Inflammatory macrophage treated with lipopolysaccharide for 4 hours (primary cell): ENCODE data around the gene KCMF1.
"Not testable (repeated sequence)": the region's sequence is repeated elsewhere in the genome, so short reads cannot be mapped to it uniquely, and the experiment has no call there.

ENCODE experiments used
- DNase-seq: peaks from one replicate; pipeline ENCODE4 v3.0.0-alpha.2; 2020

Gene KCMF1

DNA sequence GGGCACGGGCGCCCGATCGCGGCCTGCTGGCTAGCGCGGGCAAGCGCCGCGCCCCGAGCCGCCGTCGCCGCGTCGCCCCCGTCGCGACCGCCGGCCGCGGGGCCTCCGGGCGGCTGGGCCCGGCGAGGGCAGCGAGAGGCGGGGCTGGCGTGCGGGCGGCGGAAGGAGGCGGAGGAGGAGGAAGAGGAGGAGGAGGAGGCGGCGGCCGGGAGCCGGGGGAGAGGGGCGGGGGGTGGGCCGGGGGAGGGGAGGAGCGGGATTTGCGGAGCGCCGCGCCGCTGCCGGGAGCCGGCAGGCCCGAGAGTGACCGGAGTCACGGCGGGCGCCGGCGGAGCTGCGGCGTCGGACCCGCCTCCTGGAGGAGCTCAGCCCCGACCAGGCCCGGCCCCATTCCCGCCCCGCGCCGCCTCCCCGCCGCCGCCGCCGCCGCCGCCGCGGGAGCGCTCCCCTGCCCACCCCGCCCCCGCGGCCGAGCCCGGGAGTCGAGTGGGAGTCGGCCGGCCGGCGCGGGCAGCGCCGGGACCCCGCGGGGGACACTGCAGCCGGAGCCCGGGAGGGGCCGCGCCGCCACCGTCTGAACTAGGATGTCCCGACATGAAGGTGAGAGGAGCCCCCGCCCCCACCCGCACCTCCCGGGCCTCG is at the start of gene KCMF1:
Gene KCMF1 (plus strand): TSS at position 294 of the 642 bp plus-strand sequence. CDS start 291 bp downstream, at position 585.
- peak; percentile 71 for DNase-seq

DNA sequence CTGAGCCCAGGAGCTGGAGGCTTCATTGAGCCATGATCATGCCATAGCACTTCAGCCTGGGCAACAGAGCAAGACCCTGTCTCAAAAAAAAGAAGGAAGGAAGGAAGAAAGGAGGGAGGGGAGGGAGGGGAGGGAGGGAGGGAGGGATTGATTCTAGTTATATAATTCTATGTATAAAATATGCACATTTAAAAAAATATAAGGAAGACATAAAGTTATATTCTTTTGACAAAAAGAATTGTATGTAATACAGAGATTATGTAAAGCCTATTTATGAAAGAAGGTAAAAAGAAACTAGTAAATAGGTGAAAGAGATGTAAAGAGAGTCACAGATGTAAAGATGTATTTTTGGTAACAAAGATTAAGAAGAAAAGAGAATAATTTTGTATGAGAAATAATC is 48.0 kb upstream of the KCMF1 start:
- no peak for DNase-seq

DNA sequence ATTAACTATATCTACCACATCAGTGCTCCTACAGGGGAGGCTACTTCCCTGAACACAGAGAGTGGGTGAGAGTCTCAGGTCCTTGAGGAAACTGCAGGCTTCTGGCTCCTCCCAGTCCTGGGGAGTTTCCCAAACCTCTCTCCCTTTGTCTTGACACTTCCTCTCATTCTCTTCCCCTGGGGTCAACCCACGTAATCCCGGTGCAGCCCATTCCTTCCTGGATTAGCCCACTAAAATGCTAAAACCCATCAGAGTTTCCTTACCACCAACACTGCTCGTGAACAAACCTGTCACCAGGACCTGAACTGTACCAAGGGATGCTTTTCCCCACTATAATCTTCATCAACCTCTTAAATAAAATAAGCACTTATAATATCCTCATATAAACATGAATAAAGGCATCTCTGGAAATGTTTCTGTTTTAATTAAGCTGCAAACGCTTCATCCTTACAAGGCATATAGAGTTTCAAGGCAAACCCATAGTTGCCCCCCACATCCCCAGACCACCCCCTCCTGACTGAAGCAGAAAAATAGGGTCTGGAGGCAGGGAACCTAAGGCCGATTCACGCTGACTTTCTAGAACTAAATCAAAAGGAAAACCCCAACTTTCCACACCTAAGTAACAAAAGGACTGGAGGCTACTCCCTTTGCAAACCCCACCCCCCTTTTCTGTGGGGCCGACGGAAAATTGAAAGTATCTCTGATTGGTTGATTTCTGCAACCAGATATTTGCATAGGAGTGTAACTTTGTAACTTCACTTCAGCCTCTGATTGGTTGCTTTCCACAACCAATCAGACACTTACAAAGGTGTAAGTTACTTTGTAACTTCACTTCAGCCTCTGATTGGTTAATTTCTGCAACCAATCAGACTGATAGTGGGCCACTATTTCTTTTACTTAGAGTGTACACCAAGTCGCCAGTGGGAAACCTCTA is 46.5 kb upstream of the KCMF1 start:
- DNase-seq = peak; percentile 88

DNA sequence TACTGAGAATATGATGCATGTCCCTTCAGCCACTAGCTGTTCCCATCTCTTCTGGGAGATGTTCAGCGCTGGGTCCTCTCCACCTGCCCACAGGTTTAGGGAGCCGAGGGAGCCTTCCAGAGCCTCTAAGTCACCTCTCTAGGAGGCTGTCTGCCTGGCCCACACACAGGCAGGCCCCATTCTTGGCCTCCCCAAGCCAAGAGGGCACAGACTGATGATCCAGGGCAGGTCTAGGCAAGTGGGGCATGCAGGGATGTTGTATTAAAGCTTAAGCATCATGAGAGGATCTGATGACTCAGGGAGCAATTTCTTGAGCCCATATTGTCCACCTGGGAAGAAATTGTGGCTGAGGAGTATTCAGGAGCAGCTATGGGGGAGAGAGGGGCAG is 45.6 kb upstream of the KCMF1 start:
- no peak for DNase-seq

DNA sequence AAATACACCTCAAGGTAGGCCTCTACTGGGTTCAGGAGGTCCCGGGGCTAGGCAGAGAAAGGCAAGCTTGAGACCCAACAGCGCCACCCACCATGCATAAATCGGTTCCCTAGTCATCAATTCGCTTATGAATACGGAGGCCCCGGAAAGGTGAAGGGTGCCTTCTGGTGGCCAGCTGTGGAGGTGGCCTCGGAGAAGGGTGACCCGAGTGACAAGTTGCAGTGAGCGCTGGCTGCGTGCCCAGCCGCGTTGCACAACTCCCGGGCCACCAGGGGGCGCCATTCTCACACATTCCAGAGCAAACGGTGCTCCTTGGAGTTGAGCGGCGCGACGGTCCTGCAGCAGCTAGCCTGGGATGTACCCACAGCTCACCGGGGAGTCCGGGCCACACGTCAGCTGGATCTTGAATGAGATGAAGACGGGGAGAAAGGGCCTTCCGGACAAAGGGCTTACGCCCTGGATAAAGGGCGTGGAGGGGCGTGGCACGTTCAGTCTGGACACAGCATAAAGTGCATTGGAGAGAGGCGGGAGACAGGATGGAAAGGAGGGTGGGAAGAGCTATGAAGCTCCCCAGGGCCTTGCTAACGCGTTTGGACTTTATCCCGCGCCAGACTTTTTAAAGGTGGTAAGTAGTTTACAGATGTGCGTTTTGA is 45.1 kb upstream of the KCMF1 start:
- DNase-seq = peak; percentile 95

DNA sequence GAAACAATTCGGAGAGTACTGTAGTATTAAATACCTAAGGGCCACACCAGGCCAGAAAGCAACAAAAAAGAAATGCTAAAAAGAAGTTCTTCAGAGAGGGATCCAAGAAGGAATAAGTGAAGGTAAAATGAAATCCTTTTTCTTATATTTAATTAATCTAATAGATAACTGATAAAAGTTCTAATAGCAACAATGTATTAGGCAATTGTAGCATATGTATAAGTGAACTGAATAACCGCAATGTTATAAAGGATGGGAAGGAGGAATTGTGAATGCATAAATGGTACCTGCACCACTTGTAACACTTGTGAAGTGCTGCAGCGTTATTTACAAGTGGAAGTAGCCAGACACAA is 43.7 kb upstream of the KCMF1 start:
- DNase-seq = no peak

DNA sequence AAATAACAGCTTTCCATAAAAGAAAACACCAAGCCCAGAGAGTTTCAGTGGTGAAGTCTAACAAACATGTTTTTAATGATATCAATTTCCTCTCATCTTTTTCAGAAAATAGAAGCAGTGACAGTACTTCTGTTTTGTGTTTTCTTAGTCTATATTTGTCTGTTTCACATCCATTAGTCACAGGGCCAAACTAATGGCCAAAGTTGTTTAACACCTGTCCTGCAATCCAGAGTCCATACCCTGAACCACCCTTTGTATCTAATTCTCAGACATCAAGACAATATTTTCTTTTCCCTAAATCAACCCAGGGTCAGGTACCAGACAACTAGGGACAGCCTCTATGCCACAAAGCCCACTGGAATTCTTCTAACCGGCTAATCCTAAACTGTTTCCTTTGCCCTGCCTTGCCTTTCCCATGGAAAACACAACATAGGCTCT is 39.6 kb upstream of the KCMF1 start:
- no peak for DNase-seq

DNA sequence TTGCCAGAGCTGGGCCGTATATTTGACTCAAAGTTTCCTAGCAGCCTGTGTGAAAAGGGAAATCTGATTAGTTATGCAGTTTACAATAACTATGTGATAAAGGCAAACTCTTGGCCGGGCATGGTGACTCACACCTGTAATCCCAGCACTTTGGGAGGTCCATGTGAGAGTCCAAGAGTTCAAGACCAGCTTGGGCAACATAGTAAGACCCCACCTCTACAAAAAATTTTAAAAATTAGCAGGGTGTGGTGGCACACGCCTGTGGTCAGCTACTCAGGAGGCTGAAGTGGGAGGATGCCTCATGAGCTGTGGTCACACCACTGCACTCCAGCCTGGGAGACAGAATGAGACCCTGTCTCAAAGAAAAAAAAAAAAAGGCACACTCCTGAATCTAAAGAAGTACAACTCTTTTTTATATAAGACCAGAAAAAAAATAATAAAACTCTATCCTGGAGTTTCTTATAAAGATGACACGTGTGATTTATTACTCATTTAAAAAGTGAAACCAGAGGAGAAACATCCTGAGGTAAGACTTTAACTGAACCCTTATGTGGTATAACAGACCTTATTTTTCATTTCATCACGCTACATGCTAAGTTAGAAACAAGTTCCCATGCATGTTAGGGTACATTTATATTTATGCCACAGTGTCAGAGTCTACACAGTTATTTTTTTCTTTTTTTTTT is 32.6 kb upstream of the KCMF1 start:
- peak; percentile 77 for DNase-seq

DNA sequence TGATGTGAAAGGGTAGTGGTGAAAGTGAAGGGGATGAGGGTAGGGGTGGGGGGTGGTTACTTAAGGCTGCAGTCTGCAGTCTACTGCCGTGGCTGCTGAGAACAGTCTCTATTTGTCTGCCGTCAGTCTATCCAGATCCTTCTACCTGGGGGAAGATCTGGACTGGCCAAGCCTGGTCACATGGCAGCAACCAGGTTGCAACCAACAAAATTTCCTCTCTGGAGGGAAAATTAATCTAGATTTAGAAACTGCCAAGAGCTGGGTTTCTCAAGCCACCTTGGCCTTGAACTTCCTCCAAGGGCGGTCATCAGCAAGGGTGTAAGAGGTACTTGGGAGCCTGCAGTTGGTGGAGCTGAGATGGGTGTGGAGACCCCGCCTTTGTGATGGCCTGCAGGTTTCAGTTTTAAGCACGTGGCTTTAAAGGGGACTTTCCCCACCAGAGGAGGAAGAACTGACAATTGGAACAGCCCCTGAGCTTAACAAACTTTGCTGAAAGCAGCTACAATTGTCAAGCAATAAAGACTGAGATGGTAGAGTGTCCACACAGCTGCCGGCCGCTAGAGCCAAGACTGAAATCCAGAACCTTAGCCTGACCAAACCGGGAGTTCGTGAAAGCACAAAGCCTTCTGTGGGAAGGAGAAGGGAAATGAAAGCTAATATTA is 31.4 kb upstream of the KCMF1 start:
- peak; percentile 95 for DNase-seq

DNA sequence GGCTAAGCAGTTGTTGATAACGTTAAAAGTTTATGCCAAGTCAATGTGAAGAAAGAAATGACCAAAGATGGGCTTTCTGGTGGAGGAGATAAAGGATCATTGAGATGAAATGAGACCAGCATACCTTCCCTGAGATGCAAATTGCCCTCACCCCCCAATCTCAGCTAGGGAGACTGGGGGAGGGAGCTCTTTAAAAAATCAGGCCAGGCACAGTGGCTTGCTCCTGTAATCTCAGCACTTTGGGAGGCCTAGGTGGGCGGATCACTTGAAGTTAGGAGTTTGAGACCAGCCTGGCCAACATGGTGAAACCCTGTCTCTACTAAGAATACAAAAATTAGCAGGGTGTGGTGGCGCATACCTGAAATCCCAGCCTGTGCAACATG is 30.9 kb upstream of the KCMF1 start:
- no peak for DNase-seq

DNA sequence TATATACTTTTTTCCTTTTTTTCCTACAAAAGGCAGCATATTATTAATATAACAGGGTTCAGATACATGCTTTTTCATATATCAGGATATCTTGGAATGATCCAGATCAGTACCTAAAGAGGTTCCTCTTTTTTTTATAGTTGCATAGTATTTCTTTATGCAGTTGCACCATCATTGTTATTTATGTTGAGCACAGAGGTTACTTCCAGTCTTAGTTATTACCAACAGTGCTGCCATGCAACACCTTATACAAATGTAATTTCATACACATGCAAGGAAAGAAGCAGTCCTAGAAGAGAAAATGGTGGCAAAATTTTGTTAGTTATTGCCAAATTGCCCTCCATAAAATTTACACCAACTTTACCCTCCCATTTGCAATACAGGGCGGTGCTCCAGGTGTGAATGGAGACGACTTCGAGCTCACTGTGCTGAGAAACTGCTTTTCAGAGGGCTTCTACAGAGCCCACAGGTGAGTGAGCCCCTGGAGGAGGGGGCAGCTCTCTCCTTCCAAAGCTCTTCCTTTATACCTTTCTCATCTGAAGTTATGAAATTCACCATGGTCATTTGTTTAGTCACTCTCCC is 30.0 kb upstream of the KCMF1 start:
- peak; percentile 84 for DNase-seq

DNA sequence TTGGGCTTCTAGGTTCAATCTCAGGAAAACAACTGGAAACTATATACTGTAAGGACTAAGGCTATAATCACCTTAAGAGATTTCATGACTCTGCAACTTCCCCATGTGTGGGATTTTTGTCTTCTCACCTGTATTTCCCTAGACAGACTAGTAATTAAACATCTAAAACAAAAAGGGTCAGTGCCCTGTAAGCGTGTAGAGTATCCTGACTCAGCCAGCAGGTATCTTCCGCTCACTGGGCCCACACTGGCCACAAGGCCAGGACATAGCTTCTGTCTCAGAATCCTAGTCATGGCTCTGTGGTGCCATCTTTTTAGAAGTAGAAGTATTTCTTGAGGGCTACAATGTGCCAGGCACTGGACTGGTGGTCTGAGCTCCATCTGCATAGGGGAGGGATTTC is 28.8 kb upstream of the KCMF1 start:
- DNase-seq = no peak

DNA sequence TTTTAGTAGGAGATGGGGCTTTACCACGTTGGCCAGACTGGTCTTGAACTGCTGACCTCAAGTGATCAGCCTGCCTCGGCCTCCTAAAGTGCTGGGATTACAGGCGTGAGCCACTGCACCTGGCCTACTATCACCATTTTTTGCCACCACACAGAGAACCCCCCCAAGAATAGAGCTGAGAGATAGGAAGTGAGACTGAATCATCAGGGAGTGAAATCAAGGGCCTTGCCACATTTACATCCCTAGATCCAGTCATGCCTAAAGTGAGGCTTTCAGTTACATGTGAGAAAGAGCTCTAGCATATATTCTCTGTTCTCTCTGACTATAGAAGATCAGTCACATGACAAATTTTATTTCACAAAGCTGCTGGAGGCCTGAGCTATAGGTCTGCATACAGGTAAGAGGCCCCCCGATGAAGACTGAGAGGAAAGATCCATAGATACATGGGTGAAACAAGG is 28.0 kb upstream of the KCMF1 start:
- DNase-seq = peak; percentile 79

DNA sequence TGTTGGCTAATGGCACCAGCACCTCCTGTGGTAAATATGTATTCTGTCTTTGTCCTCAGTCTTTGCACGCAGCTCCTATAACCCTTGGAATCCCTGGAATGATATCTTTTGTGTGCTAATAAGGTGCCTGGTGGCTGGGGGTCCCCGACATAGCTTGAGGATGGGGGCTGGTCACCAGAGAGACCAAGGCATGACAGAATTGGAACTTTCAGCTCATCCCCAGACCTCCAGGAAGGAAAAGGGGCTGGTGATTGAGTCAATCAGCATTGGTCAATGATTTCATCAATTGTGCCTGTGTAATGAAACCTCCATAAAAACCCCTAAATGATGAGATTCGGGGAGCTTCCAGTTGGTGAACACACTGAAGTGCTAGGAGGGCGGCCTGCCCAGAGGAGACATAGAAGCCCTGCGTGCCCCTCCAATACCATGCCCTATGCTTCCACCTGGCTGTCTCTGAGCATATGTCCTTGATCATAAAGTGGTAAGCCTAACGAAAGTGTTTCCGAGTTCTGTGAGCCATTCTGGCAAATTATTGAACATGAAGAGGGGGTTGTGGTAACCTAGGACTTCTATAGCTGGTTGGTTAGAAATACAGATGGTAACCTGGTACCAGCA is 26.6 kb upstream of the KCMF1 start:
- DNase-seq = no peak

DNA sequence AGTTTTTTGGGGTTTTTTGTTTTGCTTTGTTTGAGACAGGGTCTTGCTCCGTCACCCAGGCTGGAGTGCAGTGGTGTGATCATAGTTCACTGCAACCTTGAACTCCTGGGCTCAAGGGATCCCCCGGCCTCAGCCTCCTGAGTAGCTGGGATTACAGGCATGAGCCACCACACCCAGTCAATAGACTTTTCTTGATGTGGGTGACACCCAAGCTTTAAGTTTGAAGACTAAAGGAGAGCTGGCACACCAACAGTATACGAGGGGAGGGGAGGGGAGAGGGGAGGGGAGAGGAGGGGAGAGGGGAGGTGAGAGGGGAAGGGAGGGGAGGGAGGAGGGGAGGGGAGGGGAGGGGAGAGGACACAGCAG is 25.1 kb upstream of the KCMF1 start:
- not testable (repeated sequence) for DNase-seq

DNA sequence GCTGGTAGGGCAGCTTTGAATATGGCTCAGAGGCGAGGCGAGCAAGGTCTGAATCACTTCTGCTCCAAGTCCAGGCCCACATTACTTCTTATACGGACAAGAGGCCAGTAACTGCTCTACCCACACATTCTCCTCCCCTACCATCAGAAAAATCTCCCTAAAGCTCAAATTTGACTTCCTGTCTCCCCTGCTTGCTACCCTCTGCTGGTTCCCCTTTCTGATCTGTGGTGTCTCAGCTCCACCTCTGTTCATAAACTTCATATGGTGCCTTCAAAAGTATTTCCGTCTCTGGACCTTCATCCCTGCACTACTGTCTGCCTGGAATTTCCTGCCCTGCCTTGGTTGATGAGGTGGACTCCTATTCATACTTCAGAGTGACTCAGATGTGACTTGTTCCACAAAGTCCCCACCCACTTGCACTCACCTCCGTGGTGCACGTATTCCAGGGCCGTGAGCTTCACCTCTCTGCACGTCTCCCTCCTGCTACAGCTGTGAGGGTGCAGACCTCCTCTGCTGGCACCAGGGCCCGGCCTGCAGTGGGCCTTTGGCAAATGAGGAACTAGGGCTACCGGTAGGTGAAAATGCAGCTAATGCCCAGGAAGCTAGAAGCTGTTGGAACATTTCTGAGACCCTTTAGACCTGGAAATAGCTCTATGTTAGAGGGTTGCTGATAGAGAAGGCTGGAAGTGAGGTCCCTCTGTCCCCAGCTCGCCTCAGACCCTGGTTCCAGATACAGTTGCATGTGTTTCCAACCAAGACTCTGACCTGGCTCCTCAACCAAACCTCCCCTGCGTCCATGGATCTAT is 24.6 kb upstream of the KCMF1 start:
- peak; percentile 89 for DNase-seq

DNA sequence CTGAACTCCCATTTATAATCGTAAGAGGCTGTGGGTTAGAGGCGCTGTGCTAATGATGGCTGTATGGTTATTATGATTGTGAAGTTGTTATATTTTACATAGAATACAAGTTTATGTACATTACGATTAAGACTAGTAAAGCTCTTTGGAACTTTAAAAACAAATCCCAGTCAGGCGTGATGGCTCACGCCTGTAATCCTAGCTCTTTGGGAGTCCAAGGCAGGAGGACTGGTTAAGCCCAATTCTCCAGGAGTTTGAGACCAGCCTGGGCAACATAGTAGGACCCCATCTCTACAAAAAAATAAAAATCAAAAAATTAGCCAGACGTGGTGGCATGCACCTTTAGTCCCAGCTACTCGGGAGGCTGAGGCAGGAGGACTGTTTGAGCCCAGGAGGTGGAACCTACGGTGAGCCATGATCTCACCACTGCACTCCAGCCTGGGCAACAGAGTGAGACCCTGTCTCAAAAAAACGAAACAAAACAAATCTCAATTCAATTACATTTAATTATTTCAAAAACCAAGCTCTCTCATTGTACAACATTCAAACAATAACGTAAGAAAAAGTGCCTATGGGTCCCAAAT is 23.9 kb upstream of the KCMF1 start:
- no peak for DNase-seq

DNA sequence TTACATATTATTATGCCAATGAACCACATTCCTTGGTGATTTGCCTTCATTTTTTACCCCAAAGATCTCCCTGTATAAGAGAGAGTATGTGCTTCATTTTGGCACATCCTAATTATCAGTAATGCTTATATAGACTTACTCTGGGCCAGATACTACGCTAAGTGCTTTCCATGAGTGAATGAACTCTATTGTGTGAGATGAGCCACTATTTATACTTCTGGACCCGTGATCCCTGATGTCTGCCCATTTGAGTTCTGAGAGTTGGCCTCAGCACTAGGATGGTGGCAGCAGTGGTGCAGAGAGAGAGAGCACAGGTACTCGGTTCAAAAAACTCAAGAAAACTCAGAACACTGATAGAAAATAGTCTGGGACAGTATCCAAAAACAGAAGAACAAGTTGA is 17.4 kb upstream of the KCMF1 start:
- no peak for DNase-seq

DNA sequence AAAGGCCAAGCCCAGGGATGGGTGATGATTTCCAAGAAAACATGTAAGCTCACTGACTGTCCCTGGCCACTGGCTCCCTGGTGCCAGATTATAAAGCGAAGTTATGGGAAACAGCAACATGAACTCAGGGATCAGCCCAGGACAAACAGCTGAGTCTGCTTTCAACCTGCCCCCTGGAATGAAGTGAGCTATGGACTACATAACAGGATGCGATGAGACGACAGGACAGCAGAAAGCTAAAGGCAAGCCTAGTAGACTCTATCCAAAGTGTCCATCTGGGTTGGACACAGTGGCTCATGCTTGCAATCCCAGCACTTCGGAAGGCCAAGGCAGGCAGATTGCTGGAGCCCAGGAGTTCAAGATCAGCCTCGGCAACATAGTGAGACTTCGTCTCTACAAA is 16.6 kb upstream of the KCMF1 start:
- no peak for DNase-seq
